GM12873 (cell line): ENCODE data around the gene DBNL.

Source experiments
- CTCF ChIP-seq: IDR thresholded peaks from 2 replicates; pipeline ENCODE4 v1.5.1; 2012; ENCODE audit warnings: low read depth, mild to moderate bottlenecking, moderate library complexity, low read length, control low read depth; ENCODE audit not compliant: insufficient read depth; ENCODE audit errors: missing control alignments

The DBNL gene

GRCh38 chr7:44060091-44060947 is 15.8 kb downstream of the DBNL start:
- no peak for TF ChIP-seq CTCF

- no peak for TF ChIP-seq CTCF
These were observed 16.6 kb downstream of the DBNL start for GRCh38 chr7:44060948-44061644.

GRCh38 chr7:44061645-44062179 is 17.2 kb downstream of the DBNL start:
- TF ChIP-seq CTCF: no peak

- TF ChIP-seq CTCF: no peak
These were observed 17.8 kb downstream of the DBNL start for GRCh38 chr7:44062180-44062902.

GRCh38 chr7:44062903-44063295 is 18.4 kb downstream of the DBNL start:
- TF ChIP-seq CTCF: no peak

- no peak for TF ChIP-seq CTCF
These were observed 19.0 kb downstream of the DBNL start for GRCh38 chr7:44063547-44063893.
